Measurements from ENCODE around the gene FAM240B. TPM values are rescaled to one million over a fixed set of nuclear protein-coding genes. Genes with fewer than 3 reads are reported as not detected.

The FAM240B gene
- total and polyA plus RNA-seq, 10 of the 15 experiments (the other 5 are each of a cell fraction or from before 2014, with no cell fraction given), result not detected

GRCh38 chr9:38644601-38645000, 75.3 kb downstream of the FAM240B start:
- no TSS peak for BruUV-seq (replicated peaks)
- intact Hi-C loops (cut with micrococcal nuclease; ENCODE audit: unreplicated experiment) (loop anchor here (5.0 kb wide), 1 partner anchor 63 kb away; no protein-coding TSS in a partner anchor), in situ Hi-C loops (cut with MboI) (loop anchor here (10.0 kb wide), 1 partner anchor 60 kb away; no protein-coding TSS in a partner anchor)
- no peak overlapping the region for H3K4me3 ChIP-seq
- ChIA-PET SMC1A (ENCODE audit: uncharacterized antibody, unreplicated experiment) (interaction anchor here (0.6 to 2.6 kb wide), 7 partner anchors 22 to 255 kb away, joined by 3 to 20 read pairs (median 4); no protein-coding TSS in a partner anchor), CTCF (interaction anchor here (3.8 to 6.8 kb wide), 2 partner anchors 29 to 62 kb away, joined by 39 to 77 read pairs; no protein-coding TSS in a partner anchor), RAD21 (ENCODE audit: unreplicated experiment) (interaction anchor here (1.6 to 5.2 kb wide), 2 partner anchors 27 to 63 kb away, joined by 14 to 44 read pairs; no protein-coding TSS in a partner anchor), POLR2A (no interaction called here)
- no peak overlapping the region for H3K4me2 ChIP-seq (ENCODE audit: control insufficient read depth, insufficient read depth)
- H3K27me3 ChIP-seq (replicated peaks in 1 of 2; ENCODE audit: control insufficient read depth in 2 of 2, insufficient read depth in 2 of 2, low read length in 1 of 2), result no peaks in the 10 kb centered on the region
- H2AFZ ChIP-seq (ENCODE audit: control insufficient read depth, low read depth, low read length), result no peak overlapping the region
- H3K4me1 ChIP-seq (ENCODE audit: control insufficient read depth, insufficient read depth, low read length), result no peaks in the 10 kb centered on the region
- H3K9ac ChIP-seq (ENCODE audit: control insufficient read depth, insufficient read depth, low read length), result no peak overlapping the region
- ATAC-seq, result no peak
- WGBS (ENCODE audit: insufficient coverage, insufficient replicate concordance, low lambda C conversion rate, missing lambda C conversion rate), result 20% methylated on average over 2 of the region's 2 CpGs
- H3K9me3 ChIP-seq (replicated peaks; ENCODE audit: control insufficient read depth, insufficient read depth, low read length), result no peaks in the 10 kb centered on the region; the same call in 2 of the 3 replicates
- no peak for DNase-seq (ENCODE audit: low read depth, low spot score)
- H3K36me3 ChIP-seq (ENCODE audit: control insufficient read depth in 2 of 2, insufficient read depth in 2 of 2, low read length in 1 of 2), result no peaks in the 10 kb centered on the region
- no peaks in the 10 kb centered on the region for H3K79me2 ChIP-seq (ENCODE audit: control insufficient read depth, insufficient read depth, low read length)
- H3K27ac ChIP-seq (ENCODE audit: control insufficient read depth, insufficient read depth), result no peak overlapping the region
- FAIRE-seq, result no peak
- no peaks in the 10 kb centered on the region for H4K20me1 ChIP-seq (ENCODE audit: control insufficient read depth, insufficient read depth)
- no peak for TF ChIP-seq TCF3 (IDR thresholded peaks at IDR 0.05; ENCODE audit: borderline replicate concordance, insufficient read depth, low read depth, low read length)
- no peak for TF ChIP-seq IRF5 (IDR thresholded peaks at IDR 0.05; ENCODE audit: borderline replicate concordance)
- no peak for TF ChIP-seq MEF2A (IDR thresholded peaks at IDR 0.05; ENCODE audit: insufficient read depth, low read depth, low read length)
- no peak for TF ChIP-seq CBX5 (IDR thresholded peaks at IDR 0.05; ENCODE audit: low read depth)
- no peak for TF ChIP-seq CREB1 (IDR thresholded peaks at IDR 0.05; ENCODE audit: low read depth)
- TF ChIP-seq STAT3 (IDR thresholded peaks at IDR 0.05; ENCODE audit: low read depth, low read length), result no peak
- TF ChIP-seq MAX (IDR thresholded peaks at IDR 0.05; ENCODE audit: low read depth, low read length), result no peak
- TF ChIP-seq NFXL1 (IDR thresholded peaks at IDR 0.05; ENCODE audit: borderline replicate concordance), result no peak
- TF ChIP-seq PBX3 (IDR thresholded peaks at IDR 0.05; ENCODE audit: insufficient replicate concordance, low read depth, low read length), result no peak
- TF ChIP-seq NRF1 (conservative IDR thresholded peaks at IDR 0.05; ENCODE audit: low read depth, low read length), result no peak
- TF ChIP-seq NFYB (IDR thresholded peaks at IDR 0.05; ENCODE audit: insufficient read depth, low read depth, low read length), result no peak
- no peak for TF ChIP-seq HDGF (IDR thresholded peaks at IDR 0.05)
- no peak for TF ChIP-seq ASH2L (IDR thresholded peaks at IDR 0.05; ENCODE audit: borderline replicate concordance, low read depth)
- TF ChIP-seq ZBED1 (IDR thresholded peaks at IDR 0.05; ENCODE audit: borderline replicate concordance), result no peak
- no peak for TF ChIP-seq ATF3 (IDR thresholded peaks at IDR 0.05; ENCODE audit: borderline replicate concordance, extremely low read depth, low read depth, low read length)
- TF ChIP-seq ZBTB40 (IDR thresholded peaks at IDR 0.05; ENCODE audit: borderline replicate concordance), result no peak
